GM12878 (cell line): ENCODE data around the gene MYRFL. TPM values are rescaled to one million over a fixed set of nuclear protein-coding genes. Genes with fewer than 3 reads are reported as not detected.
"Not testable (repeated sequence)": the region's sequence is repeated elsewhere in the genome, so short reads cannot be mapped to it uniquely, and the experiment has no call there.

Experiments
- ATAC-seq: fragments of 200-7000 bp; cut with Tn5 transposase; 3 replicates; pipeline ENCODE4 v1.9.1; 2020; ENCODE audit warnings: mild to moderate bottlenecking, moderate library complexity
- BruUV-seq: library from RNA; stranded (reverse); fragments of 400-500 nt; replicated peaks from 2 replicates; lab custom pipeline; 2021; lab: Mats Ljungman, UMichigan
- CTCF ChIA-PET: fragments of 300-600 bp; sonication (Branson Sonifier 250); formaldehyde crosslinking; extraction: SDS; loops from one replicate; lab custom pipeline; 2021; ENCODE audit warnings: inconsistent platforms; lab: Yijun Ruan, JAX
- POLR2A ChIA-PET: fragments of 350-600 bp; formaldehyde crosslinking; extraction: SDS; loops from one replicate; lab custom pipeline; 2021; ENCODE audit warnings: inconsistent platforms; lab: Charles Lee
- RAD21 ChIA-PET: fragments of 300-600 bp; sonication (Branson Sonifier 250); formaldehyde crosslinking; loops from one replicate; lab custom pipeline; 2023; ENCODE audit warnings: antibody characterized with exemption; ENCODE audit not compliant: unreplicated experiment; lab: Charles Lee
- SMC1A ChIA-PET: fragments of 300-600 bp; sonication (Branson Sonifier 250); formaldehyde crosslinking; loops from one replicate; lab custom pipeline; 2023; ENCODE audit not compliant: unreplicated experiment, uncharacterized antibody; lab: Charles Lee
- DNase-seq: peaks from one replicate; pipeline ENCODE4 v3.0.0-alpha.2; 2011; ENCODE audit warnings: low read depth, low spot score
- FAIRE-seq: peaks from 3 replicates; lab custom pipeline; 2011; peaks lifted over from hg19 to GRCh38; lab: Jason Lieb, UNC
- H2AFZ ChIP-seq: 2 replicates; pipeline ENCODE4 v1.6.0; 2011; ENCODE audit warnings: low read depth, low read length, control low read depth; ENCODE audit not compliant: control insufficient read depth
- H3K27ac ChIP-seq: 2 replicates; pipeline ENCODE4 v1.5.1; 2011; ENCODE audit warnings: control low read depth; ENCODE audit not compliant: control insufficient read depth, insufficient read depth
- H3K27me3 ChIP-seq, 2 experiments: replicated peaks in 1 of 2; 2 replicates each; pipeline versions ENCODE4 v1.6.0 to v1.6.1; 2011; ENCODE audit warnings: low read length in 1 of 2; ENCODE audit not compliant: control insufficient read depth in 2 of 2, insufficient read depth in 2 of 2
- H3K36me3 ChIP-seq, 2 experiments: 2 replicates each; pipeline ENCODE4 v1.5.1; 2011; ENCODE audit warnings: low read length in 1 of 2; ENCODE audit not compliant: control insufficient read depth in 2 of 2, insufficient read depth in 2 of 2
- H3K4me1 ChIP-seq: 2 replicates; pipeline ENCODE4 v1.6.1; 2011; ENCODE audit warnings: mild to moderate bottlenecking, low read length, moderate library complexity, mixed read lengths; ENCODE audit not compliant: control insufficient read depth, insufficient read depth
- H3K4me2 ChIP-seq: 2 replicates; pipeline ENCODE4 v1.6.0; 2011; ENCODE audit warnings: control low read depth; ENCODE audit not compliant: control insufficient read depth, insufficient read depth
- H3K4me3 ChIP-seq: fragments of 200-600 bp; sonication (generic); 2 replicates; pipeline ENCODE4 v1.5.1; 2016
- H3K79me2 ChIP-seq: 2 replicates; pipeline ENCODE4 v1.6.0; 2011; ENCODE audit warnings: low read length; ENCODE audit not compliant: control insufficient read depth, insufficient read depth
- H3K9ac ChIP-seq: 2 replicates; pipeline ENCODE4 v1.8.0; 2011; ENCODE audit warnings: low read length, control low read depth, mixed read lengths; ENCODE audit not compliant: control insufficient read depth, insufficient read depth
- H3K9me3 ChIP-seq: replicated peaks from 3 replicates; pipeline ENCODE4 v1.5.1; 2011; ENCODE audit warnings: mild to moderate bottlenecking, low read length; ENCODE audit not compliant: control insufficient read depth, insufficient read depth
- H4K20me1 ChIP-seq: 2 replicates; pipeline ENCODE4 v1.6.0; 2011; ENCODE audit not compliant: control insufficient read depth, insufficient read depth
- ASH2L ChIP-seq: fragments of 300-600, 200-600 bp; sonication (generic); IDR thresholded peaks from 2 replicates; pipeline ENCODE4 v1.6.1; 2017; ENCODE audit warnings: low read depth, mild to moderate bottlenecking, borderline replicate concordance
- ELK1 ChIP-seq: IDR thresholded peaks from 2 replicates; pipeline ENCODE4 v1.6.1; 2012; ENCODE audit warnings: low read depth, low read length, improper control_type of control experiment
- ETV6 ChIP-seq, 2 experiments: fragments of 450-650 bp in 1 of 2; IDR thresholded peaks in 1 of 2; conservative IDR thresholded peaks in 1 of 2; 2 replicates each; pipeline ENCODE4 v1.6.1; 2014; ENCODE audit warnings: antibody characterized with exemption in 1 of 2, borderline replicate concordance in 1 of 2, low read depth in 1 of 2, mild to moderate bottlenecking in 1 of 2, moderate library complexity in 1 of 2
- HCFC1 ChIP-seq: fragments of 150-350 bp; IDR thresholded peaks from 2 replicates; pipeline ENCODE4 v1.6.1; 2014; ENCODE audit warnings: low read length
- RCOR1 ChIP-seq: conservative IDR thresholded peaks from 2 replicates; pipeline ENCODE4 v1.6.1; 2012; ENCODE audit warnings: low read depth, low read length, improper control_type of control experiment
- RELA ChIP-seq: fragments of 450-650 bp; IDR thresholded peaks from 2 replicates; pipeline ENCODE4 v1.8.0; 2014; ENCODE audit warnings: borderline replicate concordance; ENCODE audit not compliant: partially characterized antibody
- SMAD5 ChIP-seq: IDR thresholded peaks from 2 replicates; pipeline ENCODE4 v1.6.1; 2016; ENCODE audit warnings: antibody characterized with exemption, low read depth
- ZNF217 ChIP-seq: fragments of 450-650 bp; IDR thresholded peaks from 2 replicates; pipeline ENCODE4 v1.6.1; 2017; ENCODE audit warnings: antibody characterized with exemption, mild to moderate bottlenecking
- ZNF592 ChIP-seq: fragments of 450-650 bp; IDR thresholded peaks from 2 replicates; pipeline ENCODE4 v1.6.1; 2017; ENCODE audit warnings: mild to moderate bottlenecking, moderate library complexity
- ZSCAN29 ChIP-seq: fragments of 450-650 bp; IDR thresholded peaks from 2 replicates; pipeline ENCODE4 v1.6.1; 2017; ENCODE audit warnings: mild to moderate bottlenecking, moderate library complexity
- WGBS: methylation state at CpG from one replicate; pipeline ENCODE4 v1.1.6; 2016; ENCODE audit warnings: low lambda C conversion rate; ENCODE audit not compliant: insufficient replicate concordance, insufficient coverage; ENCODE audit errors: missing lambda C conversion rate; 5-methylcytosine and 5-hydroxymethylcytosine counted together
- in situ Hi-C: fragments of 300-500 bp; cut with MboI; formaldehyde crosslinking; loops from 9 replicates; pipeline ENCODE4 v1.14.3; 2018; ENCODE audit warnings: mixed read lengths
- intact Hi-C: fragments of 100-400 bp; cut with micrococcal nuclease; formaldehyde crosslinking; loops from one replicate; pipeline ENCODE4 v1.14.2; 2022; ENCODE audit not compliant: unreplicated experiment
- polyA plus RNA-seq, 11 experiments: library from polyadenylated mRNA; depleted of rRNA in 4 of 11; unstranded in 6 of 11; stranded (reverse) in 5 of 11; fragments of >200 nt; fragmentation: Nextera tagmentation in 4 of 11; fragmentation: Illumina TruSeq in 1 of 11; extraction: Ambion mirVana in 4 of 11; extraction: Trizol in 1 of 11; gene quantifications; 1 replicate in 1 of 11; 2 replicates in 10 of 11; pipeline versions ENCODE4 v1.2.1 to v1.2.3, GENCODE V29; 2011 to 2016; ENCODE audit warnings: inconsistent platforms in 2 of 11, missing spikeins in 2 of 11, low read depth in 1 of 11
- total RNA-seq, 4 experiments: library from RNA; depleted of rRNA in 3 of 4; stranded (reverse); fragments of >200 nt in 3 of 4; fragmentation: Illumina TruSeq in 1 of 4; extraction: Trizol in 1 of 4; gene quantifications; 2 replicates each; pipeline versions ENCODE4 v1.2.1 to v1.2.3, GENCODE V29; 2013 to 2021

Gene MYRFL
- total and polyA plus RNA-seq, 10 of the 15 experiments (the other 5 are each of a cell fraction or from before 2014, with no cell fraction given), result 0.24 to 1.8 (median 0.64) TPM

GRCh38 chr12:69993433-69993832 lies 168.4 kb downstream of the MYRFL start:
- H3K36me3 ChIP-seq, result no peaks in the 10 kb centered on the region
- in situ Hi-C loops, result no loop called here
- TF ChIP-seq RELA (no peak), ELK1 (no peak), HCFC1 (no peak), SMAD5 (no peak), ZNF217 (no peak), ZSCAN29 (no peak), RCOR1 (no peak), ASH2L (no peak), ZNF592 (no peak), ETV6 (conservative IDR thresholded peaks at IDR 0.05 in 1 of 2, IDR thresholded peaks at IDR 0.05 in 1 of 2; ENCODE audit: borderline replicate concordance in 1 of 2, low read depth in 1 of 2) (no peak)
- TF ChIP-seq, all 136 proteins: peak for 0
- ChIA-PET SMC1A (interaction anchor here (0.6 kb wide), 1 partner anchor 460 kb away, joined by 3 read pairs; no protein-coding TSS in a partner anchor), POLR2A (no interaction called here), CTCF (interaction anchor here (1.1 kb wide), 1 partner anchor 583 kb away, joined by 3 read pairs; no protein-coding TSS in a partner anchor), RAD21 (no interaction called here)
- H4K20me1 ChIP-seq, result no peaks in the 10 kb centered on the region
- BruUV-seq, result no TSS peak
- H3K4me1 ChIP-seq, result no peaks in the 10 kb centered on the region
- FAIRE-seq (no peak), ATAC-seq (no peak), DNase-seq (no peak)
- 65% methylated on average over 1 of the region's 1 CpG for WGBS
- H2AFZ ChIP-seq, result no peak overlapping the region
- no peak overlapping the region for H3K4me3 ChIP-seq
- no peak overlapping the region for H3K9ac ChIP-seq
- H3K27me3 ChIP-seq, result no peaks in the 10 kb centered on the region
- no peaks in the 10 kb centered on the region; the same call in 2 of the 3 replicates for H3K9me3 ChIP-seq
- H3K27ac ChIP-seq, result no peak overlapping the region
- intact Hi-C loops, result no loop called here
- H3K4me2 ChIP-seq, result no peak overlapping the region
- no peaks in the 10 kb centered on the region for H3K79me2 ChIP-seq

- CTCF ChIA-PET, result interaction anchor here (1.1 kb wide), 1 partner anchor 583 kb away, joined by 3 read pairs; no protein-coding TSS in a partner anchor
- in situ Hi-C loops, BruUV-seq: not testable (repeated sequence)
Measured at GRCh38 chr12:69994086-69994485, 169.1 kb downstream of the MYRFL start.

More at GRCh38 chr12:69994086-69994485, 169.1 kb downstream of the MYRFL start:
- FAIRE-seq, H3K27ac ChIP-seq, H3K79me2 ChIP-seq, H4K20me1 ChIP-seq, intact Hi-C loops, H3K9me3 ChIP-seq, ATAC-seq, H2AFZ ChIP-seq, H3K4me2 ChIP-seq, H3K4me3 ChIP-seq, H3K9ac ChIP-seq, RAD21 ChIA-PET, H3K4me1 ChIP-seq, H3K27me3 ChIP-seq, POLR2A ChIA-PET, H3K36me3 ChIP-seq, DNase-seq: not testable (repeated sequence)
- WGBS, result 45% methylated on average over 7 of the region's 7 CpGs
- SMC1A ChIA-PET, result interaction anchor here (1.2 kb wide), 1 partner anchor 138 kb away, joined by 3 read pairs; no protein-coding TSS in a partner anchor
